GM18520 (cell line): ENCODE results near the gene NATD1.

ENCODE experiments used
- ATAC-seq: cut with Tn5 transposase; IDR thresholded peaks from one replicate; pipeline ENCODE4 v1.9.1; 2021; ENCODE audit not compliant: unreplicated experiment

NATD1 gene

GRCh38 chr17:21218101-21218500, 35.1 kb downstream of the NATD1 start:
- no peak for ATAC-seq

DNA sequence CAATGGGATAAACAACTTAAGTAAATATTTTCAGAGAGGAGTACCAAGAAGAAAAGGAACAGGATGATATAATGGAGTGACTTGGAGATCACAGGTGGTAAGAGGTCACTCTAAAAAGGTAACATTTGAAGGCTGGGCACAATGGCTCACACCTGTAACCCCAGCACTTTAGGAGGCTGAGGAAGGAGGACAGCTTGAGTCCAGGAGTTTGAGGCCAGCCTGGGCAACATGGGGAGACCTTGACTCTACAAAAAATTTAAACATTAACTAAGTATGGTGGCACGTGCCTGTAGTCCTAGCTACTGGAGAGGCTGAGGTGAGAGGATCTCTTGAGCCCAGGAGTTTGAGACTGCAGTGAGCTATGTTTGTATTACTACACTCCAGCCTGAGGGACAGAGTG, 35.9 kb downstream of the NATD1 start:
- ATAC-seq = no peak

DNA sequence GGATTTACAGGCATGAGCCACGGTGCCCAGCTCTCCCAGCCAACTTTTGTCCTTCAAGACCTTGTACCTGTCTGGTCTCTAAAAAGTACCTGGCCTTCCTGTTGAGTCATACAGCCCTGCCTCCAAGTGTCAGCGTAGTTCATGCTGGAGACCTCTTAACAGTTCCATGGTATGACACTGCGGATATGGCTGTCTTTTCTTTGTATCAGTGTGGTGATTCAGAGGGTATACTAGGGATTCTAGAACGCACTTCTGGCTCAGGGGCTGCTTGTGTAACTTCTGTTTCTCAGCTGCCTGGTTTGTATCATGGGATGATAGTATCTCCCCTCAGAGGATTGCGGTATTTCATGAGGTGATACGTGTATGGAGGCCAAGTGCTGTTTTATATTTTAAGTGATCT, 37.3 kb downstream of the NATD1 start:
- ATAC-seq = no peak

GRCh38 chr17:21214777-21215541, 38.3 kb downstream of the NATD1 start:
- no peak for ATAC-seq

GRCh38 chr17:21214015-21214776, 39.0 kb downstream of the NATD1 start, which contains the start of gene TMEM11:
TMEM11 (minus strand) TSS chr17:21214161; CDS start chr17:21214152, 9 bp downstream.
- ATAC-seq = peak; percentile 80

GRCh38 chr17:21213638-21214014, 39.6 kb downstream of the NATD1 start:
- peak; percentile 11 for ATAC-seq

DNA sequence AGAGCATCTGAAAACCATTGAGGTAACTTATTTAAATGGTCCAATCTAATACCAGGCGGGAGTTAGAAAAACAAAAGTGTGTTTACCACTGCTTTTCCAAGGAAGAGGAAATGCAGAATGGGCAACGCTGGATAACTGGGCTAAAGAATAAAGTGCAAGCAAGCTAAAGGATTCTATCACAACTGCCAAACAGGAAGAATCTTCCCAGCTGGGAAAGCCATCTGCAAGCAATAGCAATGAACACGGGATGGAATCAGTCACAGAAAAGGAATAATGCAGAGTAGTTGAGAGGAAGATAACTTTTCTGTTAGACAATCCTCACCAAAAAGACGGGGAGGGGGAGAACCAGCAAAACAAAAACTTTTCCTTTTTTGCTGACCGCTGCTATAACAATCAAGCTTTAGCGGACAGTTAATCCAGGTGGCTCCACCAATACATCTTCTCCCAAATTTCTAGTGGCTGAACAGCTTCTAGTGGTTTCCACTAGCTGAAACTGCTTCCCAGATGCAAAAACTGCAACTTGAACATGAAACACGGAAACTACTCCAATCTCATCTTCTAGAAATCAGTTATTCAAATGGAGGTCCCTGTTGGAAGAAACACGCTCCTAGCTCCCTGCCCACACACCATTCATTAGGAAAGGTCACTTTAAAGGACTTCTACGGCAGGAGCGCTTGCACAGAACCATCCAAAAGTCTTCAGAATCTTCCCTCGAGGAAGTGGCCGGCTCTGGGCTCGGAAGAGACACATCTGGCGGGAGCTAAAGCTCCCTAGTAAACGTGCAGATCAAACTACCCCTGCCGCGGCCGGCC, 40.2 kb downstream of the NATD1 start:
- ATAC-seq = no peak

GRCh38 chr17:21211825-21212479, 41.3 kb downstream of the NATD1 start:
- ATAC-seq = no peak

DNA sequence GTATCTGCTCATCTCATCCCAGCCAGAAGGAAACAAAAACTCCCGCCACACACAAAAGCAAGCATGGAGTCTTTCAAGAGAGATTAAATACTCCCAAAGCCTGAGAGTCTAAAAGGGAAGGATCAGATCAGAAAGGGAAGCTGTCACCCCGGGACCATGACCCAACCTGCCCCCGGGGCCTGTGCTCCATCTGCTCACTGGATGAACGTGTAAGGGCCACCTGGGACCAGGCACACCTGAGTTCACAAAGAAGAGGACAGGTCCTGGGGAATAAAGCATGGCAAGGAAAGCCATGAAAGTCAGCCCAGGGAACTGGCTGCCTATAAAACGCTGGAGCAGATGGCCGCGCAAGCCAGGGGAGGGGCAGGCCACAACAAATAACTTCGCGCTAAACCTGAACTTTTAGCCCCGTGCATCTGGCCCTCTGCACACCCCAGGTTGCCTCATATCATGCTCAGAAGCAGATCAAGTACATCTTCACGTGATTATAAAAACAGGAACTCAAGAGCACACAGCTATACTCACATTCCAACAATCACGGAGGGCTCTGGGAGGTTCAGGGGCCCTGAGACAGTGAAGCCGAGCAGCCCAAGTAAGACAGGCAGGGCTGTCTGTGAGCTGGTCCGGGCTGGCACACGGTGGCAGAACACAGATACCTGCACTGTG, 42.7 kb downstream of the NATD1 start:
- ATAC-seq = no peak

GRCh38 chr17:21209511-21210175, 43.6 kb downstream of the NATD1 start:
- ATAC-seq = no peak

DNA sequence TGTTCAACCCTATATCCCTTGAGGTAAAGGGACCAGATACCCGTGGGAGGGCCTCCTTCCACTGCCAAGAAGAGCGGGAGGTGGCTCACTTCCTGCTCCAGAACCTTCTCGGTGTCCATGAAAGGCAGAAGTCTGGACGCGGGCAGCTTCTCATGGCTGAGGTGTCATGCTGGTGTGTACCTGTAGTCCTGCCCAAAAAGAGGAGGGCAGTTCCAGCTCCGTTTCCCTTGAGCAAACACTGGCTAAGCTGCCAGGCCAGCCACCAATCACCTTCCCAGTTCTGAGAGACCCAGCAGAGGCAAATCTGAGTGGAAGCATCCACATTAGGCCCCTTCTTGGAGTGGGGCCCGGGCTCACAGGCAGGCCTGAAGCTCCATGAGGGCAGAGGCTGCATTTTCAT, 44.9 kb downstream of the NATD1 start:
- ATAC-seq = no peak

GRCh38 chr17:21204935-21205334, 48.3 kb downstream of the NATD1 start:
- no peak for ATAC-seq

- ATAC-seq = no peak
Measured at GRCh38 chr17:21202512-21202911, 50.7 kb downstream of the NATD1 start.

DNA sequence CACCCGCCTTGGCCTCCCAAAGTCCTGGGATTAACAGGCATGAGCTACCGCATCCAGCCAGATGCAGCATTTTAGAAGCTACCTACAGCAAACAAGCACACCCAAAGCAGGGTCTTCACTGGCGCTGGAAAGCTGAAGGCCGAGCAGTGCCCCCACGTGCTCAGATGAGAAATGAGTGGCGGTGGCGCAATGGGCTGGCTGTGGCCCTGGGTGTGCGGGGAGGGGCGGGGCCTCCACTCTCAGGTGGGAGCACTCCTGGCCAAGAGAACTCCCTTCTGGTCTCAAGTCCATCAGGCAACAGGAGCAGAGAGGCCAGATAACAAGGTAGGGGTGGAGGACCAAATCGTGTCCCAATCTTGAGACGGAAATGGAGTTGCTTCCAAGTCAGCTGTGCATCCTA, 51.3 kb downstream of the NATD1 start:
- no peak for ATAC-seq

DNA sequence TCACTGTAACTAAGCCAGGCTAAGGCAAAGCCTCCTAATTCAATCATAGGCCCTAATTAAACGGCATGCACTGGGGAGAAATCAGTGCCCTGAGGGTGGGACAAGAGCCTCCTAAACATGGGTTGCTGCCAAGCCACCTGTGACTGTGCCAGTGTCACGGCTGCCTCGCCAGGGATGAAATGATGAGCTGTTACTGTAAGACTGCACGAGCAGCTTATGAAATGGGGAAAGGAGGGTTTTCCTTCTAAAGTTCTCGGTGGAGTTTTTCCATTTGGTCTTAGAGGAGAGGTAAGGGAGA, 52.0 kb downstream of the NATD1 start:
- no peak for ATAC-seq

- no peak for ATAC-seq
Measured at GRCh38 chr17:21200590-21201297, 52.5 kb downstream of the NATD1 start.

- ATAC-seq = no peak
Measured at GRCh38 chr17:21199856-21200255, 53.4 kb downstream of the NATD1 start.

- no peak for ATAC-seq
Measured at GRCh38 chr17:21199311-21199710, 53.9 kb downstream of the NATD1 start.

DNA sequence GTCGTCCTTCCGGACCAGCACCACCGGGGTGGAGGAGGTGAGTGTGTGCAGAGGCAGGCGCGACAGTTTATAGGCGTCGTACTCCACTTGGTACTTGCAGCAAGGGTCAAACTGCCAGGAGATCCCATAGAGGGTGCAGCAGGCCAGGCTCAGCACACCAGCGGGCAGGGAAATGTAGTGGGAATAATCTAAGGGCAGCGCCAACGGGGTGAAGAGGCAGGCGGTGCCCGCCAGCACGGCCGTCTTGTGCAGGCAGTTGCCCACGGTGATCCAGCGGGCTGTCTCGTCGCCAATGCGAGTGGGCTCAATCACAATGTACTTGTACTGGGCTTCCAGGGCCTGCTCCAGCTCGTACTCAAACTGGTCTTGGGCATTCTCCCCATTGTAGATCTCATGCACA, 54.8 kb downstream of the NATD1 start:
- ATAC-seq = no peak

DNA sequence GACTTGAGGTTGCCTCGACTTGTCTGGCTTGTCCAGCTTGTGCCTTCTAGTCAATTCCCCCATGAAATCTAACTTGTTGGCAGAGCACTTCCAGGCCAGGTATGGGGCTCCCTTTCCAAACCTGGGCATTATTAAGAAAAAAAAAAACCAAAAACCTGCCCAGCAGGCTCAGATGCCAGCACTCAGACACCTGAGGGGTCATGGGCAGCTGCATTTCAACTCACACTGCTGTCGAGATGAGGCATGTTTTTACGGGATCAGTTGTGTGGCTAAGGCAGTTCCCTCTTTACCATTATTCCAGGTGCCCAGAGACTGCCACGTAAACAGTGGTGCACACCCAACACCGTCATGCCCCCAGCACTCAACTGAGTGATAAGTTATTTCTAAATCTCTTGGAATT, 57.1 kb downstream of the NATD1 start:
- no peak for ATAC-seq
